Cardiac muscle cell (in vitro differentiated cells and primary cell): ENCODE results near the gene TSEN54. TPM values are rescaled to one million over a fixed set of nuclear protein-coding genes. Genes with fewer than 3 reads are reported as not detected.

Experiments
- DNase-seq, 2 donors: peaks; one replicate each; pipeline versions ENCODE4 v3.0.0 to v3.0.0-alpha.2; 2010 to 2017; ENCODE audit warnings: low read depth in 1 of 2, low spot score in 1 of 2
- H3K27ac ChIP-seq: fragments of 200-600 bp; sonication (generic); 2 replicates; pipeline ENCODE4 v1.5.1; 2016
- H3K27me3 ChIP-seq: fragments of 200-600 bp; sonication (generic); 2 replicates; pipeline ENCODE4 v1.6.0; 2016; ENCODE audit warnings: control low read depth
- H3K36me3 ChIP-seq: fragments of 200-600 bp; sonication (generic); 2 replicates; pipeline ENCODE4 v1.5.1; 2016; ENCODE audit warnings: control low read depth
- H3K4me1 ChIP-seq: fragments of 200-600 bp; sonication (generic); 2 replicates; pipeline ENCODE4 v1.8.1; 2017; ENCODE audit warnings: low read depth, mild to moderate bottlenecking, mixed run types
- H3K4me3 ChIP-seq: fragments of 200-600 bp; sonication (generic); 2 replicates; pipeline ENCODE4 v1.5.1; 2016; ENCODE audit warnings: mild to moderate bottlenecking
- H3K9me3 ChIP-seq: fragments of 200-600 bp; sonication (generic); 2 replicates; pipeline ENCODE4 v1.5.1; 2017; ENCODE audit warnings: low read depth, mild to moderate bottlenecking, control low read depth
- polyA plus RNA-seq: library from polyadenylated mRNA; unstranded; fragments of >200 nt; fragmentation: Nextera tagmentation; extraction: Ambion mirVana; gene quantifications from 2 replicates; pipeline ENCODE4 v1.2.1, GENCODE V29; 2016
- total RNA-seq: library from RNA; depleted of rRNA; stranded (reverse); fragments of >200 nt; gene quantifications from 2 replicates; pipeline ENCODE4 v1.2.3, GENCODE V29; 2016
- TF ChIP-seq, protein P1 (sequence below): IDR thresholded peaks from 2 replicates; pipeline ENCODE4 v1.5.1; 2012; ENCODE audit warnings: low read depth, mild to moderate bottlenecking, low read length

The TSEN54 gene
- total and polyA plus RNA-seq, 2 experiments from 2014 or later = 64.4 to 70.5 TPM

DNA sequence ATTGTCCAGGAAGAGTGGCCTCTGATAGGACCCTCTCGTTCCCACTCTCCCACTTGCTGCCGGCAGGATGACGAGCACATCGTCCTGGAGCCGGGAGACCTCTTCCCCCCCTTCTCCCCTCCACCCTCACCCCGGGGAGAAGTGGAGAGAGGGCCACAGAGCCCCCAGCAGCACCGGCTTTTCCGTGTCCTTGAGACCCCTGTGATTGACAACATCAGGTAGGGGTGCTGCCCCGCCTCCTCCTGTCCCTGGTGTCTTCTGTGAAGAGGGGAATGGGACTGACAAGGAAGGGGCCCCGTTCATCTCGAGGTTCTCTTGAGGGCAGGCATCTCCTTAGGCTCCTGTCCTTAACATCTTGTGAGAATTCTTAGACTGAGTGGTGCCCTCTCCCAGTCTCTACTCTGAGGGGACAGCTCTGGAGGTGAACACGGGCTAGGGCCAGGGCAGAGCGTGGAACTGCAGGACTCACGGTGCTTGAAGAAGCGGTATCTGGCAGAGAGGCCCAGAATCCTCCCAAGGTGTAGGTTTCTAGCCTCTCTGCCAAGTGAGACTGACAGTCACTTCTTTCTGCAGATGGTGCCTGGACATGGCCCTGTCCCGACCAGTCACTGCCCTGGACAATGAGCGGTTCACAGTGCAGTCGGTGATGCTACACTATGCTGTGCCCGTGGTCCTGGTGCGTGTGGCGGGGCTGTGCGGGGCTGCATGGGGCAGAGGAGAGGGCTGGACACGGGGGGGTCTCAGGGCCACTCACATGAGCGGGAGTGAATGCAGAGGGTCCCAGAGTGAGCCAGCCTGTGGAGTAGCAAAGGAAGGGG is 27.4 kb upstream of the TSEN54 start:
- TF ChIP-seq, protein P1, sequence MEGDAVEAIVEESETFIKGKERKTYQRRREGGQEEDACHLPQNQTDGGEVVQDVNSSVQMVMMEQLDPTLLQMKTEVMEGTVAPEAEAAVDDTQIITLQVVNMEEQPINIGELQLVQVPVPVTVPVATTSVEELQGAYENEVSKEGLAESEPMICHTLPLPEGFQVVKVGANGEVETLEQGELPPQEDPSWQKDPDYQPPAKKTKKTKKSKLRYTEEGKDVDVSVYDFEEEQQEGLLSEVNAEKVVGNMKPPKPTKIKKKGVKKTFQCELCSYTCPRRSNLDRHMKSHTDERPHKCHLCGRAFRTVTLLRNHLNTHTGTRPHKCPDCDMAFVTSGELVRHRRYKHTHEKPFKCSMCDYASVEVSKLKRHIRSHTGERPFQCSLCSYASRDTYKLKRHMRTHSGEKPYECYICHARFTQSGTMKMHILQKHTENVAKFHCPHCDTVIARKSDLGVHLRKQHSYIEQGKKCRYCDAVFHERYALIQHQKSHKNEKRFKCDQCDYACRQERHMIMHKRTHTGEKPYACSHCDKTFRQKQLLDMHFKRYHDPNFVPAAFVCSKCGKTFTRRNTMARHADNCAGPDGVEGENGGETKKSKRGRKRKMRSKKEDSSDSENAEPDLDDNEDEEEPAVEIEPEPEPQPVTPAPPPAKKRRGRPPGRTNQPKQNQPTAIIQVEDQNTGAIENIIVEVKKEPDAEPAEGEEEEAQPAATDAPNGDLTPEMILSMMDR = no peak
- H3K4me1 ChIP-seq = no peaks in the 10 kb centered on the region
- no peak overlapping the region for H3K27ac ChIP-seq
- peaks cover 8% of the 10 kb centered on the region for H3K36me3 ChIP-seq
- no peaks in the 10 kb centered on the region for H3K27me3 ChIP-seq
- no peaks in the 10 kb centered on the region for H3K9me3 ChIP-seq
- no peak for DNase-seq
- H3K4me3 ChIP-seq = no peak overlapping the region

DNA sequence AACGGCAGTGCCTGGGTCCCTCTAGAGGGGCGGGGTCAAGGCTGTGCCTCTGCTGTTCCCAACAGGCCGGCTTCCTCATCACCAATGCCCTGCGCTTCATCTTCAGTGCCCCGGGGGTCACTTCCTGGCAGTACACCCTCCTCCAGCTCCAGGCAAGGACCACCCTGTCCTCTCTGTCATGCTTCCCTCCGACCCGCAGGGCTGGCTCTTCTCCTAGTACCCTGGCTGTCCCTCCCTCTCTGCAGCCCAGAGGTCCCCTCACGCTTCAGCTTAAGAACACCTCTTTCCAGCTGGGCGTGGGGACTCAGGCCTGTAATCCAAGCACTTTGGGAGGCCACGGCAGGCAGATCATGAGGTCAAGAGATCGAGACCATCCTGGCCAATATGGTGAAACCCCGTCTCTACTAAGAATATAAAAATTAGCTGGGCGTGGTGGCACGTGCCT is 26.8 kb upstream of the TSEN54 start:
- TF ChIP-seq, protein P1 = no peak
- H3K27ac ChIP-seq = no peak overlapping the region
- peaks cover 9% of the 10 kb centered on the region for H3K36me3 ChIP-seq
- no peaks in the 10 kb centered on the region for H3K4me1 ChIP-seq
- no peak for DNase-seq
- H3K9me3 ChIP-seq = no peaks in the 10 kb centered on the region
- H3K27me3 ChIP-seq = no peaks in the 10 kb centered on the region
- H3K4me3 ChIP-seq = no peak overlapping the region

DNA sequence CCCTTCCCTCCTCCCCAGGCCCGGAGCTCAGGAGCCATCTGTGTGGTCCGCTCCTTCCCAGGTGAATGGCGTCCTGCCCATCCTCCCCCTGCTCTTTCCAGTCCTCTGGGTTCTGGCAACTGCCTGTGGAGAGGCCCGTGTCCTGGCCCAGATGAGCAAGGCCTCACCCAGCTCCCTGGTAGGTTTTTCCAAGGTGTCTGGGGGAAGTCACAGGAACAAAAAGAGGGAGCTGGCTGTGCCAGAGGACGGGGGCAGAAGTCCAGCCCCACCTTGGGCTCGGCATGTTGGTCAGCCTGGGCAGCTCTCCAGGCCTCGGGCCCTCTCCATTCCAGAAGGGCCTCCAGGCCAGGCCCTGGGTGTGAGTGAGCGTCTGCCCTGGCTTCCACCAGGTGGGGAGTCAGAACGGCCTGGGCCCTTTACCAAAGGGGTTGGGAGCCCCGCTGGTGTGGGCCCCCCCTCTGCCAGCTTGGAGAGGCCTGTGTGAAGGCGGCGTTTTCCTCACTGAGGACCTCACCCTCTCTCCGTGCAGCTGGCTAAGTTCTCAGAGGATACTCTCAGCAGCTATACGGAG is 26.1 kb upstream of the TSEN54 start:
- no peak overlapping the region for H3K27ac ChIP-seq
- no peaks in the 10 kb centered on the region for H3K9me3 ChIP-seq
- H3K4me3 ChIP-seq = no peak overlapping the region
- peaks cover 9% of the 10 kb centered on the region for H3K36me3 ChIP-seq
- H3K27me3 ChIP-seq = no peaks in the 10 kb centered on the region
- DNase-seq = no peak
- TF ChIP-seq, protein P1 = no peak
- H3K4me1 ChIP-seq = no peaks in the 10 kb centered on the region

DNA sequence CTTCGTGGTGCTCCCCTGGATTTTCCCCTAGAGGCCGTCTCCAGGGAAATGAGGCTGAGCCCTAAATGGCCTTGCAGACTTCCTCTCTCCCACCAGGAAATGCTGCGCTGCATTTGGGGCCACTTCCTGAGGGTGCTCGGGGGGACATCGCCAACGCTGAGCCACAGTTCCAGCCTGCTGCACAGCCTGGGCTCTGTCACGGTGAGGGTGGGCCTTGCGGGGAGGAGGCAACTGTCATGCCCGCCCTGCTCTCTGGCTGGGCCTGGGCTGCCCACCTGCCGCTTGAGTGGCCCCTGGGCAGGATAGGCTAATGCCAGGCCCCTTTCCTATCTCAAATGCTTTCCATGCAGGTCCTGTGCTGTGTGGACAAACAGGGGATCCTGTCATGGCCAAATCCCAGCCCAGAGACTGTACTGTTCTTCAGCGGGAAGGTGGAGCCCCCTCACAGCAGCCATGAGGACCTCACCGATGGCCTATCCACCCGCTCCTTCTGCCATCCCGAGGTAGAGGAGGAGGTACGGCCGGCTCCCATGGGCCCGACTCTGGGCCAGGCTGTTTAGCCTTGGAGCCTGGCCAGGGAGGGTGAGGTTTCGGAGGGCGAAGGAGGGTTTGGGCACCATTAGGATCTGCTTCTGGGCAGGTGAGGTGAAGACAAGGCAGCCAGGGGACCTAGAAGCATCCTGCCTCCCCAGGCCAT is 25.2 kb upstream of the TSEN54 start:
- Histone ChIP-seq H3K4me3 (no peak overlapping the region), H3K27ac (no peak overlapping the region), H3K4me1 (no peaks in the 10 kb centered on the region), H3K9me3 (no peaks in the 10 kb centered on the region), H3K27me3 (no peaks in the 10 kb centered on the region), H3K36me3 (peaks cover 9% of the 10 kb centered on the region)
- TF ChIP-seq, protein P1 = no peak
- DNase-seq = no peak

GRCh38 chr17:75491680-75492079 is 24.6 kb upstream of the TSEN54 start:
- no peaks in the 10 kb centered on the region for H3K9me3 ChIP-seq
- H3K27me3 ChIP-seq = no peaks in the 10 kb centered on the region
- no peak for DNase-seq
- TF ChIP-seq, protein P1 = no peak
- H3K36me3 ChIP-seq = peaks cover 9% of the 10 kb centered on the region
- H3K27ac ChIP-seq = no peak overlapping the region
- no peak overlapping the region for H3K4me3 ChIP-seq
- H3K4me1 ChIP-seq = no peaks in the 10 kb centered on the region
